Adipose tissue (tissue), 3 donors: Measurements from ENCODE around the gene FGF12. TPM values are rescaled to one million over a fixed set of nuclear protein-coding genes. Genes with fewer than 3 reads are reported as not detected.

Source experiments
- H3K27ac ChIP-seq: one replicate; pipeline ENCODE4 v1.5.1; 2013; ENCODE audit warnings: low read depth, low read length
- WGBS, 3 donors: extraction: QIAGEN DNeasy Blood & Tissue Kit; methylation state at CpG; one replicate each; pipeline ENCODE4 v1.1.7; 2013; 5-methylcytosine and 5-hydroxymethylcytosine counted together
- polyA plus RNA-seq, 3 donors: library from polyadenylated mRNA; stranded (reverse); fragments of 200-250 nt; gene quantifications; one replicate each; pipeline ENCODE4 v1.2.3, GENCODE V29; 2013
- donor health status: healthy with polysubstance abuse.
- donor health status: Bipolar disorder and iron deficiency.
- donor health status: healthy.

Gene FGF12
- polyA plus RNA-seq, 3 donors, result 0.79 to 5.9 (median 2.6) TPM

DNA sequence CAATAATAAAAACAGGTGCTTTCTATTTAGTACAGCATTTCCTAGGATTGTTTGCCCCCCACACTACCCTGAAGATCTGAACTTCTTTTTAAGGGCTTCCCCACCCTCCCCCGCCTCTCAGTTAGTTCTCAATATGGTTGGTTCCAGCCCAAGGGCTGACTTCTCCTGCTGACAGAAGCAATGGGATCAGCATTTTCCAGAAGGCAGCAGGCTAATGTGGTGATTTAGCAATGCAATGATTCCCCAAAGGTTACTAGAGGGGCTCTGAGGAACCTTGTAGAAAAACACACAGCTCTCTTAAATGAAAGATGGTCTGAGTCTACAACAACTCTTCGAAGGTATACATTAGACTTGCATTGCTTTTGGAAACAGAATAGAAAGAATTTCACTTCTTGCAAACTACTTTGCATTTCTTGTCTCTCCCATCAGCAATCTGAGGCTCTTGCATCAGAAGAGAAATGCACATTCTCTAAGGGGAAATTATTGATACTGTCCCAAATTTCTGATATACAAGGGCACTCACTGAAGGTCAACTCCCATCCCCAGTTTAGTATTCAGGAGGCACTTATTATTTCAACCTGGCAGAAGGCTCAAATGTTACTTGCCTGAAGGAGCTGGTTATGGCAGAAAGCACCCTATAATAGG, 30.3 kb downstream of the FGF12 start:
- WGBS, 3 donors, result 68 to 84% (median 76%) methylated on average over 2 of the region's 2 CpGs
- no peak overlapping the region for H3K27ac ChIP-seq

DNA sequence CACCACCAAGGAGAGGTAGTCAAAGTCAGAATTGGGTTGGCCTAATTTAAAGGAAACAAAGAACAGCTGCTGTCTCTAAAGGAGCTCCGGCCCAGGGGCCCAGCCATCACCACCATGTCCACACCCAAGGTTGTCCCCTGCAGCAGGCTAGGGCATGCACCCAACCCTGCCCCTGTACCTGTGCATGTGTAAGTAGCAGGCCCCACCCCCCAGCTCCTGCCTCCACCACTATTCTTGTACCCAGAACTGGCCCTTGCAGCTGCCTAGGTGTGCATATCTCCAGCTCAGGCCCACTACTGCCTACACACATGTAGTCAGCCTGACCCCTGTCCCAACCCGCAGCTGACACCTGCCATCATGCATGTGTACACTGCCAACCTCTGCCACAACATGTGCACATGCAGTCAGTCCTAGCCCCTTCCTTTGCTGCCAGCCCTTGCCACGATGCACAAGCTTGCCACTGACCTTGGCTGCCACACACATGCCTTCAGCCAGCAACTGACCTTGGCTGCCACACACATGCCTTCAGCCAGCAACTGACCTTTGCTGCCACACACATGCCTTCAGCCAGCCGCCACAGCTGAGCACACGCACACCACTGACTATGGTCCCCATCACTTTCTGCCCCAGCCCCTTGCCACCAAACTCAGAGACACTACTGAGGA, 39.7 kb downstream of the FGF12 start:
- WGBS, 3 donors, result 68 to 90% (median 85%) methylated on average over 5 of the region's 5 CpGs
- H3K27ac ChIP-seq, result no peak overlapping the region

DNA sequence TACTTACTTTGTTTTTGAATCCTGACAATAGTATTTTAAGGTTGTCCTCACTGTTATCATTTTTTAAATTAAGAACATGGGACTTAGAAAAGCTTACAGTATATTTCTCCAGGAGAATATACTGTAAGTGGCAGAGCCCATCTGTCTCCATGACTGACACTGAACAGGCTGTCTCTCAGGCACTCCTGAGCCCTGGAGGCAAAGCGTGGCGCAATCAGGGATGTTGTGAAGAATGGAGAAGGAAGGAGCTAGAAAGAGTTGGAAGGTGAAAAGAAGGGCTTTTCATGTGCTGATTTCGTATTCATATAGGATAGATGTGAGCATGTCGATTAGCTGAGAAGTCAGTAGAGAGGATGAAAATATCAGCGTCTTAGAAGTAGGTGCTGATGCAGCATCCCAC, 41.5 kb downstream of the FGF12 start:
- WGBS, 3 donors, result 73 to 87% (median 82%) methylated on average over 5 of the region's 5 CpGs
- no peak overlapping the region for H3K27ac ChIP-seq

DNA sequence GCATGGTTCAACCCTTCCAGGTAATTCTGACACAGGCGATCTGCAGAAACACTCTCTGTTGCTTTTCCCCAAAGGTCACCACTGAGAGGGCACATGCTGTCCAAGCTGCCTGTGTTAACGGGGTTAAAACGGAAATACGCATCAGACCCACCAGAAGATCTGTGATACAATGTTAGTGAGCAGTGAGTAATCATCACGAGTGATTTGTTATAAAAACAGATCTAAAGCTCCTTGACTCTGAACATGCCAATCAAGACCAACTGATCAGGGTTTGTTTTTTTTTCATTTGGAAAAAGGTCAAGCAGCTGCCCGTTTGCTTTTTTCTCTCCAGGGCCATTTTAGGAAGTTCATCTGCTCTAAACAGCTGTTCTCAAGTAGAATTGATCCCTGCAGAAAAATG, 43.2 kb downstream of the FGF12 start:
- 54 to 61% (median 57%) methylated on average over 6 of the region's 6 CpGs for WGBS, 3 donors

DNA sequence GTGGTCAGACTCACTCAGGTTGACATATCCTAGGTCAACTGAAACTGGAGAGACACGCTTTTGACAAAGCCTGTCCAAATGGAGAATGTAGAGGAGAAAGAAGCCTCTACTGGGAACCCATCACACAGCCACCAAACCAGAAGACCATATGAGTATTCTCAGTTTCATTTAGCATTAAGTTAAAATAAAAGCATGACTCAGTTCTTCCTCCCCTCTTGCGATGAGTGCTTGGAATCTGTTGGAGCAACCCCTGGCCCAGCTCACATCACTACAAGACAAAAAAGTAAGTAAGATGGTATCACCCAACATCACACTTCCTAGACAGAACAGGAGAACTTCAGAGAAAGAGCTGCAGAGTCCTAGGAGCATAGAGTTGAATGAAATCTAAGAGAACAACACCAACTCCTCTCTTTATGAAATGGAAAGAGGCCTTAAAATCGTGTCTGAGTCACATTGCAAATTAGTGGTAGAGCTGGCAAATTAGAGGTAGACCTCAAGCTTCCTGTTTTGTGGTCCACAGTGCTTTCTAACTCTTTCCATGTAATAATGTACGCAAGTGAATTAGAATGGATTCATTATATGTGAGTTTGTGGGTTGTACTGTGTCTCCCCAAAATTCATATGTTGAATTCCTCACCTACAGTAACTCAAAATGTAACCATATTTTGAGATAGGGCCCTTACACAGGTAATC, 51.2 kb downstream of the FGF12 start:
- H3K27ac ChIP-seq, result no peak overlapping the region
- 66 to 78% (median 68%) methylated on average over 4 of the region's 4 CpGs for WGBS, 3 donors

More for the DNA sequence above, 43.2 kb downstream of the FGF12 start:
- H3K27ac ChIP-seq, result no peak overlapping the region

DNA sequence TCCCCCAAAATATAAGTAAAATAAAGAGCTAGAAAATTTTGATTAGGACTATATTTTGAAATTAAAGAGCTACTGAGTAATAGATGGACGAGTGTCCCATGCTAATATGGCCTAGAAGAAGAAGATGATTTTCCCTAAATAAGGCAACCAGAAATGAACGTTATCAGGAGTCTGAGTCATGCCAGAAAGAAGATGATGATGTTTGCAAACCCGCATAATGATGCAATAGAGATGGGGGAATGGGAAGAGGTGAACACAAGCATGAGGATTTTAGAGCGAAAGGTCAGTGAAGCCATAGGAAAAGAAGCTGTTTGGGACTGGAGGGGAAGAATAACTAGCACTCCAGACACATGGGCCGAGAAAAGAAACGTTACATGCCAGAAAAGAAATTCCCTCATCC, 71.7 kb downstream of the FGF12 start:
- 74 to 80% (median 78%) methylated on average over 6 of the region's 6 CpGs for WGBS, 3 donors
- no peak overlapping the region for H3K27ac ChIP-seq

DNA sequence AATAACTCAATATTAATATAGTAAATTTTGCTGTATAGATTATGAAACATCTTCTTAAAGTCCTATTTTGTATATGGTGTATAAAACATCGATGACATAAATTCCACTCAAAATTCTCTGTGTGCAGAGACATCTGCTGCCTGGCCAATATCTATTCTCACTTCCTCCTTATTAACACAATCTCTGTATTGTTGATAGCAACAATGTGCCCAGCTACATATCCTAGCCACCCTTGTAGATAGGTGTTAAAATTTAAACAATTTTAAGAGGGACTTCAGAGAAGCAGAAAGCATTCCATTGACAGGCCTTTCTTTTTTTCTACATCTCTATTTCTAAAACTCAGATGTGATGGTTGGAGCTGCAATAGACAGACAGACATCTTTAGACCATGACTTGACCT, 72.3 kb downstream of the FGF12 start:
- H3K27ac ChIP-seq, result no peak overlapping the region
- 89 to 90% (median 89%) methylated on average over 1 of the region's 1 CpG for WGBS, 3 donors

DNA sequence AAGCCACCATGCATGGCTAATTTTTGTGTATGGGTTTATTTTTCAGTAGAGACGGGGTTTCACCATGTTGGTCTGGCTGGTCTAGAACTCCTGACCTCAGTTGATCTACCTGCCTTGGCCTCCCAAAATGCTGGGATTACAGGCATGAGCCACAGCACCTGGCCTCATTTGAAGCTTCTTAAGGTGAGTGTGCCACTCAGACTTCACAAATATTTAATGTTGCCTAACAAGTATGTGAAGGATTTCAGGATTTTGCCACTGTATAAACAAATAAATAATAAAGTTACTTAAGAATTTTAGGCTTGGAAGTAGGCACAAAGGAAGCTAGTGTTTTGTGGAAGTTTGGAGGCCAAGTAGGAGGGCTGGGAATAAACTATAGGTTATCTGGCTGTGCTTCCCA, 73.5 kb downstream of the FGF12 start:
- WGBS, 3 donors, result 78 to 86% (median 86%) methylated on average over 1 of the region's 1 CpG
- no peak overlapping the region for H3K27ac ChIP-seq

DNA sequence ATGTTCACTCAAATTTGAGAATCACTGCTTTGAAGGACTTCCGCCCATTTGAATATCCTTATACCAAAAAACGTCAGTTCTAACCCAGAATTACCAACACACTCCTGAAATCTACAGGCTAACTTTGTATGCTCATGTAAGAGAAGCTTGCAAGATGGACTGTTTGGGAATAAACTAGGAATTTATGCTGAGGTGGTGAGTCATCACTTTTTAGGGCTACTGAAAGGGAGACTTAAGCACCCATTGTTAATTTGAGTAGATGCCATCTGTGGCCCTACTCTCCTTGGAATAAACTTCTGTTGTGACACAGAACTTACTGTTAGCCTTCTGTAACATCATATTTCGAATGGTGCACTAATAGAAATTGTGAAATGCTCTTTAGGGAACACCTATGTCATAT, 74.6 kb downstream of the FGF12 start:
- 55 to 72% (median 66%) methylated on average over 3 of the region's 3 CpGs for WGBS, 3 donors
- H3K27ac ChIP-seq, result no peak overlapping the region

DNA sequence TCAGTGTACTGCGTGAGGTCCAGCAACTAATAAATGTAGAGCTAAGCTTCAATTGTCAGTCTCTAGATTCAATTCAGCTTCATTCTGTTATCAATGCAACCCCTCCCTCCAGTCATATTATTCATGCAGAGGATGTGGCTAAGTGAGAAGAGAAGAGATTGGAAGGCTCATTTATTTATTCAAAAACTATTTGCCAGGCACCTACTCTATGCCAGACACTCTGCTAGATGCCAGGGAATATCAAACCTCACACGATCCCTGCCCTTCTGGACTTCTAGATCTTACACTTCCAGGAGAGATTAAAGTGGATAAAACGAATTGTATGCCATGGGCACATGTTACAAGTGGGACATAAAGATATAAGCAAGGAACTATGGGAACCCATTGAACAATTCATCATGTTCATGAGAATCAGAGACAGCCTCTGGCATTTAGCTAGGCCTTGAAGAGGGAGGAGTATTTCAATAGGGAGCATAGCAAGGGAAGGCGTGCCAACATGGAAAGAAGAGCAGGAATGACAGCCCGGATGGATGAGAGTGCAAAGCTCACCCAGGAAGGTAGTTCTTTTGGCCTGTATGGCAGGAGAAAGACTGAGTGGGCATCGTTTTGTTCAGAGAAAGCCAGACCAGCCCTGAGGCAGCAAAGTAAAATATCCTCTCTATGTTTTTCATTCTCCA, 75.4 kb downstream of the FGF12 start:
- H3K27ac ChIP-seq, result no peak overlapping the region
- 62 to 76% (median 64%) methylated on average over 6 of the region's 6 CpGs for WGBS, 3 donors

DNA sequence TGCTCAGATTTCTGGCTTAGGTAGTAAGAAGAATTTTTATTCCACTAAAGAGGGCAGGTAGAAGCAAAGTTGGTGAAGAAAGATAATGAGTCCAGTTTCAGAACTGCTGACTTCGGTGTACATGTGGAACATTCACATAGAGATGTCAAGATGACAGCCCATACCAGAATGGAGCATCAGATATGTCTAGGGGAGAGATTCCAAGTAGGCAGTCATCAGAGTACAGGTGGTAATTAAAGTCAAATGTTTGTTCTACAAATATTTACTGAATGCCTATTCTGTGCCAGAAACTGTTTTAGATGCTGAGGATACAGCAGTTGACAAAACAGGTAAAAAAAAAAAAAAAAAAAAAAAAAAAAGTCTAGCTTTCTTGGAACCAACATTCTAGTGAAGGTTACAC, 81.9 kb downstream of the FGF12 start:
- 2 to 81% (median 41%) methylated on average over 1 of the region's 1 CpG for WGBS, 3 donors

DNA sequence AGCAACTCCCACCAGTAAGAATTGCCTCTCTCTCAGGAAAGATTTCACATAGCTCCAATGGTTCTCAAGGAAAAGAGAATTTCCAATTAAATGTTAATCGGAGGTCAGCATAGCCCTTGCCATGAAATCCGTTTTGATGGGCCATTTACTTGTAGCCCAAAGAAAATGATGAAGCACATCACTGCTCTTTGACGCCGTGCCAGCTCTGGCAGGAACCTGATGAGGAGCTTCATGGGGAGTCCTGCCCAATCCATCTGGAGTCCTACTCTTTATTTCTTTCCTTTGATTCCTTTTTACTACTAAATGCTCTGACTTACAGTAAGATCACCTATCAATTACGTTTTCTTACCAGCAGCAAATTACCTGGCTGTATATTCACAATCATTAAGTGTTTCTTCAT, 84.7 kb downstream of the FGF12 start:
- WGBS, 3 donors, result 68 to 81% (median 68%) methylated on average over 5 of the region's 5 CpGs
- H3K27ac ChIP-seq, result no peak overlapping the region

More for the DNA sequence above, 81.9 kb downstream of the FGF12 start:
- H3K27ac ChIP-seq, result no peak overlapping the region

DNA sequence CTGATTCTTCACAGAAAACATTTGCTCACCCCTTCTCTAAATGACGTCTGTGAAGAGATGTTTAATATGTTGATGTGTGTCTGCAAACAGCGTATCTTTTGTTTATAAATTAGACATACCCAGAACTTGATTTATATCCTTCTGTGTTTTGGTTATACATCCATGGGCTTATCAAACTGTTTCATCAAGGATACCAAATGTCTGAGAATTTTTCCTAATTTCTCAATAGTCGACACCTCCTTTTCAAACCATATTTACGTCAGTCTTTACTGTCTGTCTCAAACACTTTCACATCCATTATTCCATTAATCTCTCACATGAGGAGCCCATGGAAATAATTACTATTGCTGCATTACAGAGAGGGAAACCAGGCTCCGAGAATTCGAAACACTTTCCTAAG, 85.4 kb downstream of the FGF12 start:
- WGBS, 3 donors, result 56 to 63% (median 63%) methylated on average over 6 of the region's 6 CpGs
- H3K27ac ChIP-seq, result no peak overlapping the region

DNA sequence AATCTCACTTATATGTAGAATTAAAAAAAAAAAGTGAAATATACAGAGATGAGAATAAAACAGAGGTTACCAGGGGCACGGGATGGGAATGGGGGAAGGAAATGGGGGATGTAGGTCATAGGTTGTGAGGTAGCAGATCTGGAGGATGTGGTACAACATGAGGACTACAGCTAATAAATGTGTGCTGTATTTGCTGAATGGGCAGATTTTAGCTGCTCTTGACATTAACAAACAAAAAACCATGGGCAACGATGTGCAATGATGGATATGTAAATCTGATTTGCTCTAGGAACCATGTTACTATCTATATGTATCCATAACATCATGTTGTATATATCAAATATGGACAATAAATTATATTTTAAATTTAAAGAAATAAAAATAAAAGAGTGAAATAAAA, 87.4 kb downstream of the FGF12 start:
- no peak overlapping the region for H3K27ac ChIP-seq
- 68 to 75% (median 74%) methylated on average over 2 of the region's 2 CpGs for WGBS, 3 donors

DNA sequence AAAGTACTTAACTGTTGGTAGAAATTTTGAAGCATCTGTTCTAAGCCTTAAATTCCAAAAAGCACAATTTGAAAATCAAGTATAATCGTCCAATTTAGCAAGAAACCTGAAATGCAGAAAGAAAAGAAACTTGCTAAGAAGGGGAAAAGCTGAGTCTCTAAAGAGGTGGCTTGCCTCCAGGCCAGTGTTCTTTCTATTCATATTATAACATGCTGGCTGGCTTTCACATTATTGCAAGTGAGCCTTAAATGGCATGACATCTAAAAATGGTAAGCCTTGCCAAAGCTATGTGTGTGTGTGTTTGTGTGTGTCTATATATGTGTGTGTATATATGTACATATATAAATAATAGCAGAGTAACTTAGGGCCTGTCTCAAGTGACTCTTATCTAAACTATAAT, 89.5 kb downstream of the FGF12 start:
- WGBS, 3 donors, result 31 to 70% (median 47%) methylated on average over 1 of the region's 1 CpG
- no peak overlapping the region for H3K27ac ChIP-seq

DNA sequence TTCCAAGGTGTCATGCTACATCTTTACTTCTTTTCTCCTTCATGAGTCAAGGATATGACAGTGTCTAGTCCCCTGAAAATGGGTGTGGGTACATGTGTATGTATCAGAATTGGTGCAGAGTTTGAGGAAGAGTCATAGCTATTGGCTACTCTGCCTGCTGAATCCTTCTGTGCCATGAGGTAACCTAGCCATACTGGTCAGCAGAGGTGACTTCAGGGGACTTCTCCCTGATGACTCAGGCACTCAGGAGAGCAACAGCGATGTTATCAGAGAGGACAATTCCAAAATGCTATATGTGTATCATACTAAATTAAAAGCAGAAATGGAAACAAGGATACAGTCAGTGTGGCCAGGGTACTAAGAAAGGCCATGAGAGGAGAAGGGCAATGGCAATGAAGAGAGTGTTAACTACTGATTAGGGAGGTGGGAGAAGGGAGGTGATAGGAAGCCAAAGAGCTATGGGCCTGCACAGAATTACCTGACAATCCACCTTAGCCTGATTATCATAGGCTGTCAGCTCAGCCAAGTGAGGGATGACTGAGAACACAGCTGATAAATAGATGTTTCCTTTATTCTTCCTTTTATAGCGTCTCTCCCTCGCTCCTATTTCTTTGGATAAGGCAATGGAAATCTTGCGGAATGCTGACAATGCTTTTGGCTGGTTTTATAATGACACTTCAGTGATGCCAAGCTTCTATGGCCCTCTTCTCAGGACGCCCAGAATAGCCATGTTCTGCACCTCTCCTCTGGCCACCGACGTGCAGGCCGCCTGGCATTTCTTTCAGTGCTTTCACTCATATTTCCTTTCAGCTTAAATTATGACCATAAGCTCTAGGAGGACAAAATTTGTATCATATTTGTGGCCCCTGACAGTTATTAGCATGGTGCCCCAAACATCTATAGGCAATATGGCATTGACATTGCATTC, 90.6 kb downstream of the FGF12 start:
- no peak overlapping the region for H3K27ac ChIP-seq

DNA sequence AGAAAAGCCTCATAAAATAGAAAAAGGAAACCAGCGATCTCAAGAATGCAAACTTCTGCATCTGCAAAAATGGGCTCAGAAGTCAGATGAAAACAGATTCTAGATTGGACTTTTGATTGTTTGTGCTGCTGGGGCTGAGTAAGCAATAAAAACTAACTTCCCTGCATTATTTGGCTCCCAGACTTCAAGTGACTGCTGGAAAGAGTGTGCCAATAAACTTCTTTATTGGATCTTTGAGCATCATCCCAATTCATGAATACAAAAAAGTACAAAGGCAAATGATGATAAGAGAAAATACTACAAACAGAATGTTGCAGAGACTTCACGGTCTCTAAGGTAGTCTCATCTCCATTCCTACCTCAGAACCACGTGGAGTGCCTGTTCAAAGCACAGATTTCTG, 97.9 kb downstream of the FGF12 start:
- H3K27ac ChIP-seq, result no peak overlapping the region
- 72 to 82% (median 74%) methylated on average over 3 of the region's 3 CpGs for WGBS, 3 donors

More for the DNA sequence above, 90.6 kb downstream of the FGF12 start:
- 84 to 89% (median 89%) methylated on average over 8 of the region's 8 CpGs for WGBS, 3 donors

DNA sequence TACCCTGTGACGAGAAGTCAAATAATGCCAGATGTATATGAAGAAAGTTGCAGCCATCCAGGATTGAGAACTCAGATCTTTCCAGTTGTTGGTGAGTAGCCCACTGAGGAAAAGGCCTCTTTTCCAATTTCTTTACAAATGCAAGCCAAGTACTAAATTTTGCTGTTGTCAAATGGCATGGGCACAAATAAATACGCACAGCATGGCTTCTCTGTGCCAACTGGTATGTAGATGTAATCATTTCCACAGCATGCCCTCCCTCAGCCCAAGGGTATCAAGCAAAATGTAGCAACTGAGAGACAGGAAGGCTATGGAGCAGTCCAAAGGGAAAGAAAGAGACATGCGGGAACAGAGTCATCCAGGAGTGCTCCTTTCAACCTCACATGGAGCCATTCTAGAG, 105.4 kb downstream of the FGF12 start:
- 74 to 88% (median 88%) methylated on average over 3 of the region's 3 CpGs for WGBS, 3 donors
- H3K27ac ChIP-seq, result no peak overlapping the region
